ENCODE results near the gene CSNK1E. TPM values are rescaled to one million over a fixed set of nuclear protein-coding genes. Genes with fewer than 3 reads are reported as not detected.

Gene CSNK1E
- total RNA-seq (2012; rRNA removed), result 114 and 116 TPM in 2 replicates
- 270 and 276 TPM in 2 replicates for polyA plus RNA-seq (2012; rRNA removed)
- polyA plus RNA-seq (2012; cell fraction: cytosol; rRNA removed), result 125 and 248 TPM in 2 replicates
- polyA plus RNA-seq (2012; cell fraction: nucleus; rRNA removed; ENCODE audit: low replicate concordance), result 504 and 679 TPM in 2 replicates
- Bru-seq, nascent RNA, result percentile 95 among the genes with signal in this experiment
- BruChase-seq, experiment 1, labeled RNA remaining after a 6-hour chase, result percentile 98 among the genes with signal in this experiment
- BruChase-seq, experiment 2, labeled RNA remaining after a 2-hour chase, result percentile 98 among the genes with signal in this experiment
- long read RNA-seq, transcript CSNK1E-203 (11 exons, 2,791 nt), result major isoform, 47 of 190 reads
- long read RNA-seq, partial matches to known transcripts, result 29 of 190 reads
- long read RNA-seq, other reads (novel, unspliced or antisense), result 96 of 190 reads

DNA sequence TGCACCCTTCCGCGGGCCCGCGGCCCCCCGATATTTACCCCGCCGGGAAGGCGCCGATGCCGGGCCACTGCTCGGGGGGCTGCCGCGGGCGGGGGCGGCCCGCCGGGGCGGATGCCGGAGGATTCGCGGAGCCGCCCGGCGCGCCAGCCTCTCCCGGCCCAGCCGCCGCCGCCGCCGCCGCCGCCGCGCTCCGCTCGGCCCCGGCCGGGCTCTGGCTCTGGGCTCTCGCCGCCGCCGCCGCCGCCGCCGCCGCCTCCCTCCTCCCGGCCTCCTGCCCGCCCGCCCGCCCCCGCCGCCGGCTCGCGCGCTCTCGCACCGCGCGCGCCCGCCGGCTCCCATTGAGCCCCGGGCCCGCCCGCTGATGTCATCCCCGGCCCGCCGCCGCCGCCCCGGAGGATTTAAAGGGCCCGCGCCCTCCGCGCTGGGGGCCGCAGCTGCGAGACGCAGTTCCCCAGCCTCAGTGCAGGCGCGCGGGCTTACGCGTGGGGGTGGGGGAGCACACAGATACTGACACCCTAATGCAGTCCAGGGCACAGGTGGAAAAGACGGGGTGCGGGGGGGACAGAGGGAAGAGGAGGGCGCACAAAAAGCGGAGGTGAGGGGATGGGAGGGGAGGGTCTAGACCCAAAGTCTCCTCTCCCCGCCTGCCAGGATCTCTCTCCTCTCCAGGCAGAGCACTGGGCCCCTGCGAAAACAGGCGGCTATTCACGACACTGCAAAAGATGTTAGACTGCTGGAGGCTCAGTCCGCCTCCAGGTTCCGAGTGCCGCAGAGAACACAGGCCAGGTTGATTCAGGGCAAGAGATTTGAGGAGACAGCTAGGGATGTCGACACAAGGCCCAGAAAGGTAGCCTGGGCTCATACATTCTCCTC, at the start of gene CSNK1E:
CSNK1E (minus strand) TSS at position 312 of the 873 bp plus-strand sequence. CDS start 3,276 bp downstream, outside the sequence.
- no TSS peak for BruUV-seq (replicated peaks)
- in situ Hi-C loops (cut with MboI; ENCODE audit: low sequenced_read_pairs), result no loop called here
- peak; percentile 25 for ATAC-seq (ENCODE audit: low read depth)
- Histone ChIP-seq H4K8ac (ENCODE audit: low read depth in 2 of 2, low read length in 2 of 2) (peak within 1 kb of the TSS; percentile 86 to 91), H3K4me2 (ENCODE audit: low read depth, low read length) (peak within 1 kb of the TSS; percentile 92), H3K27ac (ENCODE audit: insufficient read depth, low read length) (peak within 1 kb of the TSS; percentile 98), H2BK5ac (ENCODE audit: low read depth, low read length, poor library complexity, severe bottlenecking) (peak within 1 kb of the TSS; percentile 99), H2BK15ac (ENCODE audit: low read depth, low read length) (peak within 1 kb of the TSS; percentile 74), H3K18ac (ENCODE audit: low read depth, low read length) (peak within 1 kb of the TSS; percentile 91), H3K56ac (ENCODE audit: extremely low read depth, insufficient read depth, low read length) (peak within 1 kb of the TSS; percentile 97), H3K9me3 (ENCODE audit: control insufficient read depth, insufficient read depth, low read length) (no peaks in the 10 kb centered on the region), H3K27me3 (ENCODE audit: control insufficient read depth, insufficient read depth, low read length) (no peaks in the 10 kb centered on the region), H4K20me1 (ENCODE audit: insufficient read depth, low read length) (peaks cover 39% of the 10 kb centered on the region), H3K9me1 (ENCODE audit: insufficient read depth, low read length) (peaks cover 14% of the 10 kb centered on the region), H2BK20ac (ENCODE audit: low read depth, low read length) (peak within 1 kb of the TSS; percentile 73), H3K79me1 (ENCODE audit: low read depth in 1 of 2, low read length in 2 of 2) (peaks cover 0 to 38% of the 10 kb centered on the region in 2 experiments; a peak in 2 of 4 replicates), H3K4ac (ENCODE audit: low read depth, low read length) (peak within 1 kb of the TSS; percentile 93), H3K9ac (ENCODE audit: low read depth, low read length) (peak within 1 kb of the TSS; percentile 99), H3K4me1 (ENCODE audit: control insufficient read depth, insufficient read depth, low read length) (peaks cover 29% of the 10 kb centered on the region), H4K5ac (ENCODE audit: low read depth, low read length) (peak within 1 kb of the TSS; percentile 92), H2AFZ (replicated peaks; ENCODE audit: low read length, poor library complexity) (peak within 1 kb of the TSS; percentile 96), H2AK5ac (ENCODE audit: low read depth, low read length) (peak within 1 kb of the TSS; percentile 99), H3K14ac (replicated peaks; ENCODE audit: low read depth, low read length) (peak within 1 kb of the TSS; percentile 97), H2BK120ac (ENCODE audit: low read depth, low read length) (peak within 1 kb of the TSS; percentile 87), H4K91ac (ENCODE audit: insufficient read depth, low read depth, low read length) (peak within 1 kb of the TSS; percentile 94), H3K4me3 (ENCODE audit: insufficient read depth, low read depth, low read length) (peak within 1 kb of the TSS; percentile 92), H2AK9ac (replicated peaks; ENCODE audit: low read depth, low read length, poor library complexity) (peak within 1 kb of the TSS; percentile 97), H3K36me3 (ENCODE audit: control insufficient read depth, insufficient read depth, low read length) (peaks cover 8% of the 10 kb centered on the region), H3K23ac (ENCODE audit: low read depth, low read length) (peak within 1 kb of the TSS; percentile 99)
- intact Hi-C loops (cut with micrococcal nuclease), result loop anchor here (2.0 kb wide), 1 partner anchor 79 kb away; no protein-coding TSS in a partner anchor
- POLR2A ChIA-PET (ENCODE audit: unreplicated experiment), result no interaction called here
- CTCF ChIA-PET, result no interaction called here
- TF ChIP-seq FOS (IDR thresholded peaks at IDR 0.05; ENCODE audit: low read depth, low read length), result no peak
- TF ChIP-seq POLR2A (IDR thresholded peaks at IDR 0.05; ENCODE audit: low read depth, low read length), result peak; percentile 53; the same call in 1 of the 2 replicates
- TF ChIP-seq, protein P1, sequence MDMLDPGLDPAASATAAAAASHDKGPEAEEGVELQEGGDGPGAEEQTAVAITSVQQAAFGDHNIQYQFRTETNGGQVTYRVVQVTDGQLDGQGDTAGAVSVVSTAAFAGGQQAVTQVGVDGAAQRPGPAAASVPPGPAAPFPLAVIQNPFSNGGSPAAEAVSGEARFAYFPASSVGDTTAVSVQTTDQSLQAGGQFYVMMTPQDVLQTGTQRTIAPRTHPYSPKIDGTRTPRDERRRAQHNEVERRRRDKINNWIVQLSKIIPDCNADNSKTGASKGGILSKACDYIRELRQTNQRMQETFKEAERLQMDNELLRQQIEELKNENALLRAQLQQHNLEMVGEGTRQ (IDR thresholded peaks at IDR 0.05; ENCODE audit: low read depth, low read length), result no peak
- TF ChIP-seq RAD21 (IDR thresholded peaks at IDR 0.05; ENCODE audit: low read length), result no peak
- TF ChIP-seq, protein P2, sequence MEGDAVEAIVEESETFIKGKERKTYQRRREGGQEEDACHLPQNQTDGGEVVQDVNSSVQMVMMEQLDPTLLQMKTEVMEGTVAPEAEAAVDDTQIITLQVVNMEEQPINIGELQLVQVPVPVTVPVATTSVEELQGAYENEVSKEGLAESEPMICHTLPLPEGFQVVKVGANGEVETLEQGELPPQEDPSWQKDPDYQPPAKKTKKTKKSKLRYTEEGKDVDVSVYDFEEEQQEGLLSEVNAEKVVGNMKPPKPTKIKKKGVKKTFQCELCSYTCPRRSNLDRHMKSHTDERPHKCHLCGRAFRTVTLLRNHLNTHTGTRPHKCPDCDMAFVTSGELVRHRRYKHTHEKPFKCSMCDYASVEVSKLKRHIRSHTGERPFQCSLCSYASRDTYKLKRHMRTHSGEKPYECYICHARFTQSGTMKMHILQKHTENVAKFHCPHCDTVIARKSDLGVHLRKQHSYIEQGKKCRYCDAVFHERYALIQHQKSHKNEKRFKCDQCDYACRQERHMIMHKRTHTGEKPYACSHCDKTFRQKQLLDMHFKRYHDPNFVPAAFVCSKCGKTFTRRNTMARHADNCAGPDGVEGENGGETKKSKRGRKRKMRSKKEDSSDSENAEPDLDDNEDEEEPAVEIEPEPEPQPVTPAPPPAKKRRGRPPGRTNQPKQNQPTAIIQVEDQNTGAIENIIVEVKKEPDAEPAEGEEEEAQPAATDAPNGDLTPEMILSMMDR (conservative IDR thresholded peaks at IDR 0.05; ENCODE audit: low read depth, low read length), result no peak
- TF ChIP-seq MAFK (IDR thresholded peaks at IDR 0.05; ENCODE audit: low read depth, low read length), result no peak
- TF ChIP-seq NFE2L2 (IDR thresholded peaks at IDR 0.05; ENCODE audit: low read depth, low read length), result no peak
- peak; percentile 35; the same call in 1 of the 2 replicates for TF ChIP-seq MAZ (IDR thresholded peaks at IDR 0.05; ENCODE audit: borderline replicate concordance, low read depth, low read length)
- no peak for TF ChIP-seq RFX5 (IDR thresholded peaks at IDR 0.05; ENCODE audit: low read depth, low read length)
- no peak for TF ChIP-seq CEBPB (IDR thresholded peaks at IDR 0.05; ENCODE audit: low read depth, low read length)
- no peak for TF ChIP-seq SMC3 (IDR thresholded peaks at IDR 0.05; ENCODE audit: low read depth, low read length)
- TF ChIP-seq CHD1 (IDR thresholded peaks at IDR 0.05; ENCODE audit: low read depth, low read length), result no peak
- TF ChIP-seq RCOR1 (IDR thresholded peaks at IDR 0.05; ENCODE audit: insufficient replicate concordance, low read length), result no peak
- DNase-seq, result peak; percentile 33
- 4% methylated on average over 38 of the region's 98 CpGs; no CpG with 5 or more reads in 1 of the 2 experiments for WGBS, 2 experiments (ENCODE audit: extremely low coverage in 2 of 2, insufficient read length in 1 of 2)
- dilution Hi-C loops (cut with HindIII; ENCODE audit: low sequenced_read_pairs, unreplicated experiment), result no loop called here

Measured in IMR-90 (cell line).